Stimulated activated CD8-positive, alpha-beta memory T cell treated with anti-CD3 and anti-CD28 coated beads, Interleukin-7, amount 100 ng/mL, for 1 hour (primary cell): Measurements from ENCODE around the gene ELAVL4.

Experiments used
- DNase-seq, 2 donors: peaks; one replicate each; pipeline ENCODE4 v3.0.0-alpha.2; 2020; ENCODE audit warnings: low read depth in 2 of 2

ELAVL4 gene

GRCh38 chr1:50177994-50178393, 69.3 kb downstream of the ELAVL4 start:
- DNase-seq = no peak

- DNase-seq = no peak
Measured at GRCh38 chr1:50179639-50180038, 70.9 kb downstream of the ELAVL4 start.

GRCh38 chr1:50180367-50180766, 71.6 kb downstream of the ELAVL4 start:
- no peak for DNase-seq

- no peak for DNase-seq
Measured at GRCh38 chr1:50181027-50181663, 72.4 kb downstream of the ELAVL4 start.

GRCh38 chr1:50183378-50184133, 74.8 kb downstream of the ELAVL4 start:
- DNase-seq = no peak

- no peak for DNase-seq
Measured at GRCh38 chr1:50189369-50189768, 80.6 kb downstream of the ELAVL4 start.

- DNase-seq = no peak
Measured at GRCh38 chr1:50193002-50193401, 84.3 kb downstream of the ELAVL4 start.

- no peak for DNase-seq
Measured at GRCh38 chr1:50195205-50195604, 86.5 kb downstream of the ELAVL4 start.

- DNase-seq = no peak
Measured at GRCh38 chr1:50196081-50196480, 87.4 kb downstream of the ELAVL4 start.

GRCh38 chr1:50197216-50197615, 88.5 kb downstream of the ELAVL4 start:
- no peak for DNase-seq

- DNase-seq = no peak
Measured at GRCh38 chr1:50208315-50208714, 99.6 kb downstream of the ELAVL4 start.

GRCh38 chr1:50208756-50209155, 100.0 kb downstream of the ELAVL4 start:
- no peak for DNase-seq

- DNase-seq = no peak
Measured at GRCh38 chr1:50209749-50210148, 101.0 kb downstream of the ELAVL4 start.

GRCh38 chr1:50213505-50213904, 104.8 kb downstream of the ELAVL4 start:
- DNase-seq = no peak

- DNase-seq = no peak
Measured at GRCh38 chr1:50214717-50215116, 106.0 kb downstream of the ELAVL4 start.

- DNase-seq = no peak
Measured at GRCh38 chr1:50218344-50219120, 109.8 kb downstream of the ELAVL4 start.

GRCh38 chr1:50228871-50229384, 120.2 kb downstream of the ELAVL4 start:
- no peak for DNase-seq

GRCh38 chr1:50231209-50231608, 122.5 kb downstream of the ELAVL4 start:
- DNase-seq = no peak

- DNase-seq = no peak
Measured at GRCh38 chr1:50232336-50232735, 123.6 kb downstream of the ELAVL4 start.

GRCh38 chr1:50236656-50237055, 127.9 kb downstream of the ELAVL4 start:
- DNase-seq = no peak

- DNase-seq = no peak
Measured at GRCh38 chr1:50237056-50237455, 128.3 kb downstream of the ELAVL4 start.

- no peak for DNase-seq
Measured at GRCh38 chr1:50243939-50244338, 135.2 kb downstream of the ELAVL4 start.

GRCh38 chr1:50246869-50247268, 138.1 kb downstream of the ELAVL4 start:
- no peak for DNase-seq
